Endothelial cell of umbilical vein (primary cell): ENCODE data around the gene NTSR1.

Source experiments
- JUN ChIP-seq: IDR thresholded peaks from 2 replicates; pipeline ENCODE4 v1.6.1; 2011; ENCODE audit warnings: borderline replicate concordance, low read depth; ENCODE audit not compliant: insufficient read length, insufficient read depth
- MYC ChIP-seq: IDR thresholded peaks from one replicate; pipeline ENCODE4 v1.6.1; 2011; ENCODE audit warnings: mild to moderate bottlenecking, low read depth, low read length
- POLR2A ChIP-seq: IDR thresholded peaks from 2 replicates; pipeline ENCODE4 v1.6.1; 2012; ENCODE audit warnings: low read depth, mild to moderate bottlenecking, control low read depth, low read length
- TF ChIP-seq, protein P1 (sequence below), 2 donors: IDR thresholded peaks; 1 replicate in 1 of 2; 2 replicates in 1 of 2; pipeline ENCODE4 v1.5.1; 2011; ENCODE audit warnings: low read length in 2 of 2, mild to moderate bottlenecking in 2 of 2, moderate library complexity in 2 of 2, control low read depth in 1 of 2, inconsistent platforms in 1 of 2, low read depth in 1 of 2; ENCODE audit not compliant: insufficient read depth in 1 of 2; ENCODE audit errors: extremely low read depth in 1 of 2
- TF ChIP-seq, protein P2 (sequence below): IDR thresholded peaks from 2 replicates; pipeline ENCODE4 v1.6.1; 2011; ENCODE audit not compliant: insufficient read depth, insufficient read length

DNA sequence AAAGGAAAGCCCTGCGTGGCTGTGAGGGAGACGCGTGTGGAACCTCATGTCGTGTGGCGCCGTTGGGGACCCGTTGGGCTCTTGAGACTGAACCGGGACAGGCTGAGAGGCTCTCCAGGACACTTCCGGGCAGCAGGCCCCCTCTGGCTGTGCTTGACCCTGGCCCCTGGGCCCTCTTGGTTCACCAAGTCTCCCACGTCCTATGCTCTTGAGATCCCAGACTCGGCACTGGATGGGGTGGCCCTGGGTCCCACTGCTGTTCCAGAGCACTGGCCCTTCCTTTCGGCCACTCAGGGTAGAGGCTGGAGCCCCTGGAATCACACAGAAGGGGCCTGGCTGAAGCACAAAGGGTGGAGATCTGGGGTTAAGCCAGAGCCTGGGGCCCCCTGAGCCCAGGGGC lies 30.4 kb downstream of the NTSR1 start:
- TF ChIP-seq JUN, result no peak
- TF ChIP-seq, protein P1, sequence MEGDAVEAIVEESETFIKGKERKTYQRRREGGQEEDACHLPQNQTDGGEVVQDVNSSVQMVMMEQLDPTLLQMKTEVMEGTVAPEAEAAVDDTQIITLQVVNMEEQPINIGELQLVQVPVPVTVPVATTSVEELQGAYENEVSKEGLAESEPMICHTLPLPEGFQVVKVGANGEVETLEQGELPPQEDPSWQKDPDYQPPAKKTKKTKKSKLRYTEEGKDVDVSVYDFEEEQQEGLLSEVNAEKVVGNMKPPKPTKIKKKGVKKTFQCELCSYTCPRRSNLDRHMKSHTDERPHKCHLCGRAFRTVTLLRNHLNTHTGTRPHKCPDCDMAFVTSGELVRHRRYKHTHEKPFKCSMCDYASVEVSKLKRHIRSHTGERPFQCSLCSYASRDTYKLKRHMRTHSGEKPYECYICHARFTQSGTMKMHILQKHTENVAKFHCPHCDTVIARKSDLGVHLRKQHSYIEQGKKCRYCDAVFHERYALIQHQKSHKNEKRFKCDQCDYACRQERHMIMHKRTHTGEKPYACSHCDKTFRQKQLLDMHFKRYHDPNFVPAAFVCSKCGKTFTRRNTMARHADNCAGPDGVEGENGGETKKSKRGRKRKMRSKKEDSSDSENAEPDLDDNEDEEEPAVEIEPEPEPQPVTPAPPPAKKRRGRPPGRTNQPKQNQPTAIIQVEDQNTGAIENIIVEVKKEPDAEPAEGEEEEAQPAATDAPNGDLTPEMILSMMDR (IDR thresholded peaks at IDR 0.05; ENCODE audit: extremely low read depth in 1 of 2, insufficient read depth in 1 of 2, low read depth in 1 of 2, low read length in 2 of 2), result no peak
- TF ChIP-seq MYC, result no peak
- no peak for TF ChIP-seq POLR2A
- TF ChIP-seq, protein P2, sequence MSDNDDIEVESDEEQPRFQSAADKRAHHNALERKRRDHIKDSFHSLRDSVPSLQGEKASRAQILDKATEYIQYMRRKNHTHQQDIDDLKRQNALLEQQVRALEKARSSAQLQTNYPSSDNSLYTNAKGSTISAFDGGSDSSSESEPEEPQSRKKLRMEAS, result no peak
